Type B pancreatic cell (in vitro differentiated cells): ENCODE measurements around the gene PRICKLE2. TPM values are rescaled to one million over a fixed set of nuclear protein-coding genes. Genes with fewer than 3 reads are reported as not detected.

Source experiments
- DNase-seq: peaks from one replicate; pipeline ENCODE4 v3.0.0; 2021; ENCODE audit warnings: mixed read lengths; ENCODE audit not compliant: unreplicated experiment; ENCODE audit errors: extremely low spot score
- H3K27ac Mint-ChIP-seq: 2 replicates; pipeline ENCODE4 v1.8.0; 2021; ENCODE audit warnings: mild to moderate bottlenecking, mixed read lengths
- H3K27me3 Mint-ChIP-seq: 2 replicates; pipeline ENCODE4 v1.8.0; 2021; ENCODE audit warnings: mixed read lengths
- H3K36me3 Mint-ChIP-seq: 2 replicates; pipeline ENCODE4 v1.8.0; 2021; ENCODE audit warnings: mixed read lengths
- H3K4me1 Mint-ChIP-seq: one replicate; pipeline ENCODE4 v1.8.0; 2021; ENCODE audit warnings: mixed read lengths; ENCODE audit not compliant: unreplicated experiment
- H3K4me3 Mint-ChIP-seq: 2 replicates; pipeline ENCODE4 v1.8.0; 2021; ENCODE audit warnings: mild to moderate bottlenecking, mixed read lengths
- H3K9me3 Mint-ChIP-seq: 2 replicates; pipeline ENCODE4 v1.8.0; 2021; ENCODE audit warnings: mixed read lengths
- total RNA-seq: library from RNA; stranded (reverse); gene quantifications from 2 replicates; pipeline ENCODE4 v1.2.1, GENCODE V29; 2021; ENCODE audit warnings: low replicate concordance
- TF ChIP-seq, protein P1 (sequence below): fragments of 200-600 bp; sonication (generic); conservative IDR thresholded peaks from 2 replicates; pipeline ENCODE4 v1.5.0; 2021; ENCODE audit warnings: antibody characterized with exemption, mild to moderate bottlenecking

Gene PRICKLE2
- total RNA-seq, 1 donor from 2014 or later, result 23.6 TPM

DNA sequence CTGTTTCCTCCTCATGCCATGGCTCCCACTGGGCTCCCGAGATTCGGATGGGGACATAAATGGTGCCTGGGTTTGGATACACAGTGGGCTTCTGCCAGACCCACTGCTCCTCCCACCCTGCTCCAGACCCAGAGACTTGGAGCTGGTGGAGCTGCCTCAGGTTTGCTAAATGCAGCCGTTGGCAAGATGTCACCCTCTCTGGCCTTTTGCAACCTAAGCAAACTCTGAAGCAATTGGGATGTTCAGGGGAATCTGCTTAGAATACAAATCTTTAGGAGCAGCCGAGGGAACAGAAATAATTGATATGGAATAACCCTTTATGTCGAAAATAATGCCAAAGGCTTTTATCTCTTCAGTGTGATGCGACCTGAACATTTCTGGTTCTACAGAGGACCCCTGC, 33.4 kb downstream of the PRICKLE2 start:
- Mint-ChIP-seq H3K36me3 (peaks cover 27% of the 10 kb centered on the region), H3K27me3 (no peaks in the 10 kb centered on the region), H3K9me3 (no peaks in the 10 kb centered on the region), H3K4me1 (peaks cover 34% of the 10 kb centered on the region), H3K27ac (no peak overlapping the region), H3K4me3 (no peak overlapping the region)
- TF ChIP-seq, protein P1, sequence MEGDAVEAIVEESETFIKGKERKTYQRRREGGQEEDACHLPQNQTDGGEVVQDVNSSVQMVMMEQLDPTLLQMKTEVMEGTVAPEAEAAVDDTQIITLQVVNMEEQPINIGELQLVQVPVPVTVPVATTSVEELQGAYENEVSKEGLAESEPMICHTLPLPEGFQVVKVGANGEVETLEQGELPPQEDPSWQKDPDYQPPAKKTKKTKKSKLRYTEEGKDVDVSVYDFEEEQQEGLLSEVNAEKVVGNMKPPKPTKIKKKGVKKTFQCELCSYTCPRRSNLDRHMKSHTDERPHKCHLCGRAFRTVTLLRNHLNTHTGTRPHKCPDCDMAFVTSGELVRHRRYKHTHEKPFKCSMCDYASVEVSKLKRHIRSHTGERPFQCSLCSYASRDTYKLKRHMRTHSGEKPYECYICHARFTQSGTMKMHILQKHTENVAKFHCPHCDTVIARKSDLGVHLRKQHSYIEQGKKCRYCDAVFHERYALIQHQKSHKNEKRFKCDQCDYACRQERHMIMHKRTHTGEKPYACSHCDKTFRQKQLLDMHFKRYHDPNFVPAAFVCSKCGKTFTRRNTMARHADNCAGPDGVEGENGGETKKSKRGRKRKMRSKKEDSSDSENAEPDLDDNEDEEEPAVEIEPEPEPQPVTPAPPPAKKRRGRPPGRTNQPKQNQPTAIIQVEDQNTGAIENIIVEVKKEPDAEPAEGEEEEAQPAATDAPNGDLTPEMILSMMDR, result no peak
- no peak for DNase-seq

GRCh38 chr3:64190517-64191515, 34.5 kb downstream of the PRICKLE2 start:
- Mint-ChIP-seq H3K36me3 (peaks cover 22% of the 10 kb centered on the region), H3K4me3 (no peak overlapping the region), H3K27me3 (no peaks in the 10 kb centered on the region), H3K4me1 (peaks cover 42% of the 10 kb centered on the region), H3K27ac (no peak overlapping the region), H3K9me3 (no peaks in the 10 kb centered on the region)
- no peak for DNase-seq
- TF ChIP-seq, protein P1, result no peak

DNA sequence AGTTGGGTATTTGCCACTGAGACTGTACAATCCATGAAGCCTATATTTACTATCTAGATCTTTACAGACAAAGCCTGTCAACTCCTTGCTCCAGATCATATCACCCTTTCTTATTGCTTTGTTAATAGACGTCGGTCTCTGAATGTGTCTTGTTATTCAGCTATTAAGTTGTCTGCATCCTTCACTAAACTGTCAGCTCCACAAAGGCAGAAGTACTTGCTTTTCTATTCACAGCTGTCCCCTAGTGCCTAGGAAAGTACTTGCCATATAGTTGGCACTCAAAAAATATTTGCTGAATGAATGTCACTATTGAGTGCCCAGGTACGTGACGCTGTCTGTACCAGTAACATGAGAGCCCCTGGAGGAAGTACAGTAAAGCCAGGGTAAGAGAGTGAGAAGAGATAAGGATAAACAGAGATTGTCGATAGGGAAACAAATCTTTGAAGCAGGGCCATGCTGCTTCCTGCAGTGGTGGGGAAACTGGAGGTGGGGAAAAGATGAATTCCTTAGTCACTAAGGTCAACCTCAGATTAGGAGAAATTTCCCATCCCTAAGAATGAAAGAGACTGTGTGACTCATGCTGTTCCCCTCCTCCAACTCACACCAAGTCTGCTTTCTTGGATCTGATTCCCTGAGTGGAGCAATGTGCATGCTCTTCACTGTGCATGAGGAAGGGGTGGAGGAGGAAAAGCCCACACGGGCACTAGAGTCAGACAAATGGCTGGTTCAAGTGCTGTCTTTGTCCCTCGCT, 36.3 kb downstream of the PRICKLE2 start:
- no peak for DNase-seq
- TF ChIP-seq, protein P1, result no peak
- Mint-ChIP-seq H3K4me1 (peaks cover 48% of the 10 kb centered on the region), H3K4me3 (no peak overlapping the region), H3K27me3 (no peaks in the 10 kb centered on the region), H3K36me3 (peaks cover 21% of the 10 kb centered on the region), H3K9me3 (no peaks in the 10 kb centered on the region), H3K27ac (peak overlapping the region; percentile 61)

DNA sequence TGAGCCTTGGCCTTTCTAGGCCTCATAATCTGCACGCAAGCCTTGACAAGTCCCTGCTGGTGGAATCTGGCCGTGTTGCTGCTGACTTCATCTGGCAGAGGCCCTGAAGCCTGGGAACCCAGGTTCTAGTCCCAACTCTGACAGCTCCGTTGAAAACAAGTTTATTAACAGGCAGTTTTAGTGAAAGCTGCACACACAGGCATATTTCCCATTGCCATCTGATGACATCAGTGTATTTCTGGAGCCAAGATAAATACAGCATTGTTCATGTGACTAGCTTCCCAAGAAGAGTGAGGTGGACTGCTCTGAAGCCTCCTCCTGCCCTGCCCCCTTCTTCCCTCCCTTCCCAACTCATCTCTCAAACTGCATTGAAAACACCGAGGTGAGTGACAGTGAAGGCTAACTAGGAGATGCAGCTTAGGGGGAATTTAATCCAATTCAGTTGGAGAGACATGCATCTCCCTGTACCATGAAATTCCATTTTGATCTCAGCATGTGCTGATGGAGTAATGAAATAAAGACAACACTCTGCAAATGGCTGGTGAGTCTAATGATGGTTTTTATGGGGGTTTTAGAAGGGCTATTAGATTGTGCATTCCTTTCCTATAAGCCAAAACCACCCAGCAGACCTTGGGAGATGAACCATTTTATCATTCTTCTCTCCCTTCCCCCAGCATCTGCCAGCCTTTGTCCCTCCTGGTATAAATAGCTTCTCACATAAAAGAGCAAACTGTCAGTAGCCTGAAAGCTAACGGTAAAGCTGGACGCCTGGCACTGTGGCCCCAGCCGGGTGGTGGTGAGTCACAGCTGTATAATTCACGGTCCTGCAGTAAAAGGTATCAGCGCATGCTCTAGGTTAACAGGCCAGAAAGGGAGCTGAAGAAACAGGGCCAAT, 38.0 kb downstream of the PRICKLE2 start:
- Mint-ChIP-seq H3K4me3 (peak overlapping the region; percentile 40), H3K27ac (peak overlapping the region; percentile 76), H3K4me1 (peaks cover 48% of the 10 kb centered on the region), H3K27me3 (no peaks in the 10 kb centered on the region), H3K36me3 (peaks cover 11% of the 10 kb centered on the region), H3K9me3 (no peaks in the 10 kb centered on the region)
- DNase-seq, result no peak
- TF ChIP-seq, protein P1, result peak; percentile 24

- DNase-seq, result no peak
- H3K4me3 Mint-ChIP-seq, result no peak overlapping the region
- H3K9me3 Mint-ChIP-seq, result no peaks in the 10 kb centered on the region
- TF ChIP-seq, protein P1, result no peak
- H3K27ac Mint-ChIP-seq, result peak overlapping the region; percentile 76
- H3K4me1 Mint-ChIP-seq, result peaks cover 48% of the 10 kb centered on the region
- H3K36me3 Mint-ChIP-seq, result peaks cover 12% of the 10 kb centered on the region
- no peaks in the 10 kb centered on the region for H3K27me3 Mint-ChIP-seq
These were observed 38.6 kb downstream of the PRICKLE2 start for GRCh38 chr3:64186667-64187064.
